GM23248 (cell line): ENCODE results near the gene TOMM40L.

Experiments used
- EZH2 ChIP-seq: fragments of 200-600 bp; sonication (generic); IDR thresholded peaks from 2 replicates; pipeline ENCODE4 v1.6.1; 2018; ENCODE audit warnings: antibody characterized with exemption, mild to moderate bottlenecking; ENCODE audit not compliant: insufficient read depth, poor library complexity, severe bottlenecking
- EZH2phosphoT487 ChIP-seq: fragments of 200-600 bp; sonication (generic); IDR thresholded peaks from 2 replicates; pipeline ENCODE4 v1.6.1; 2018; ENCODE audit warnings: antibody characterized with exemption, moderate library complexity, mild to moderate bottlenecking, low read depth; ENCODE audit not compliant: insufficient read depth

DNA sequence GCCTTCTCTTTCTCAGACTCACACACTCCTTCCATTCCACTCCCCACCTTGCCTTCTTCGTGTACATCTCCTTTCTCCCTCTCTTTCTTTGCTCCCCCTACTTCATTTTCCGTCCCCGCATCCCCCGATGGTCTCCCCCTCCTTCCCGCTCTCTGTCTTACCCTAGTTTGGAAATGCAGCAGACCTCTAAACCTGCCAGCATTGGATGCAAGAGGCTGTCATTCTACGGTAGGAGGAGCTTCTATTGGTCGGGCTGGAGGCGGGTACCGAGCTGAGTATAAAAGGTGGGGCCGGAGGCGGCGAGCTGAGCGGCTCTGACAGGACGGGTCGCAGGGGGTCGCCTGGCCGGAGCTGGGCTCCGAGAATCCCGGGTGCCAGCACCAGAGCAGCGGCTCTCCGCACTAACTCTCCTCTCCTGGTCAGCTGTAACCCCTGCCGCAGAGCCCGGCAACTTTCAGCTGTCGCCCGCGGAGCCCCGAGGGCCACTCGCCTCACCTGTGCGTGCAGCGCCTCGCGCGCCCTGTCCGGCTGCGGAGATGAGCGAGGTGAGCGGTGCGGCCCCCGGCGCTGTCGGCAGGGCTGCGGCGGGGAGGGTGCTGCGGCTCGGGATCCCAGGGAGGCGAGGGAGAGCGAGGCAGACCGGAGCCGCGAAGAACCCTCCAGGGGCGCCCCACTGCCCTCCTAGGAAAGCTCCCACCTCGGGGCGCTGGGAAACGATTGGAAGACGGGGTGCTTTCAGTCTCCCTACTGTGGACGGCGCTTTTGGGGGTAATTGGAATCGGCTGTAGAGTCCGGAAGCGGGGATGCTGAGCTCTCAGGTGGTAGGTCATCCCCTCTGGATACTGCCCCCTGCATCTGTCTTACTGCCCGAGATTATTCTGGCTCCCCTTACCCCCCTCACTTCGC is 32.8 kb downstream of the TOMM40L start, which contains the start of gene PCP4L1:
- TF ChIP-seq EZH2 (no peak), EZH2phosphoT487 (no peak)
